ENCODE data around the gene GABBR2.

Gene GABBR2

GRCh38 chr9:98708933-98709911, at the start of gene GABBR2:
GABBR2 (minus strand) TSS chr9:98708935; CDS start chr9:98708737, 198 bp downstream.
- no peak for DNase-seq

DNA sequence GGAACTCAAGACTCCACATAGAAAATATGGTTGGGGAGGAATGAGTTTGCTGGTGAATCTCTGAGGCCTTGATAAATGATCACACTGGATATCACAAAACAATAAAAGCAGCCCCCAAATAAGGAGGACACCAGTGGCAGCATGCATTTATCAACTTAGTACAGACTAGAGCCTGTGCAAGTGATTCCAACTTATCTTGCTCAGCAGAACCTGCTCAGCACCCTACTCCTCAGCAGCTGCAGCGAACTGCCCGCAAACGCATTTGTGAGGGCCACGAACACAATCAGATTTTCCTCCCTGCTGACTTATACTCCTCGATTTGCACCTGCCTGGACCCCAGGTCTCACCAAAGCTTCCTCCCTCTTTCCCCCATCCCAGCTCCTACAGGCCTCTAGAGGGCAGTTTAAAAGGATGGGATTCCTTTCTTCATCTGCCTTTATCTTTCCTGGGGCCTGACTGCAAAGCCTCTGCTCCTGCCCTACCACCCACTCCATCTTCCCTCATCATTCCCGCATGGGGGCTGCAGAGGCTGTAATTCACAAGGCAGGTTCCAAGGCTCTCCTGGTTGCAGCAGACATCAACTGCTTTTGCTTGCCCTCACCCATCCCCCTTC, 46.4 kb upstream of the GABBR2 start:
- no peak for DNase-seq

GRCh38 chr9:98751210-98751609, 42.5 kb upstream of the GABBR2 start:
- DNase-seq = no peak

DNA sequence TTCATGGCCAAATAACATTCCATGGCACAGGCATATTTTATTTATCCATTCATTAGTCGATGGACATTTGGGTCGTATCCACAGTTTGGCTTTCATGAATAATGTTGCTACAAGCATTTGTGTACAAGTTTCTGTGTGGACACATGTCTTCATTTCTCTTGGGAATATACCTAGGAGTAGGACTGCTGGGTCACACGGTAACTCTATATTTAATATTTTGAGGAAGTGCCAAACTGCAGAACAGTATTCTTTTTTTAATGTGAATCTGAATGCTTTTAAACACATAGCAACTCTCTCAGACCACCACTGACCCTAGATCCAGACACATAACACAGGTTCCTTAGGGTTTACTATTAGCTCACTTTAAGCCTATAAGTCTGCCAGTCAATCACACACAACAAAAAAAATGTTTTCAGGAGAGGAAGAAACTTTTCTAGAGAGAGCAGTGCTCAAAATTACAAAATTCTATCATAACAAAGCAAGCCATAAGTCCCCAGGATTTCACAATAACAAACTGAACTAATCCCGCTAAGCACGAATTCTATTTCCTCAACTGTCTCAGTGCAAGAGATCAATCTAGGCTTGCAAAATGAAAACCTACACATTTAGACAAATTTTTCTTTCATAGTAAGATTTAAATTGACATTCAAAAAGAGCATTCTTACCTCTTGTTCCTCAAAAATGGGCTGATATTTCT, 41.8 kb upstream of the GABBR2 start:
- no peak for DNase-seq

DNA sequence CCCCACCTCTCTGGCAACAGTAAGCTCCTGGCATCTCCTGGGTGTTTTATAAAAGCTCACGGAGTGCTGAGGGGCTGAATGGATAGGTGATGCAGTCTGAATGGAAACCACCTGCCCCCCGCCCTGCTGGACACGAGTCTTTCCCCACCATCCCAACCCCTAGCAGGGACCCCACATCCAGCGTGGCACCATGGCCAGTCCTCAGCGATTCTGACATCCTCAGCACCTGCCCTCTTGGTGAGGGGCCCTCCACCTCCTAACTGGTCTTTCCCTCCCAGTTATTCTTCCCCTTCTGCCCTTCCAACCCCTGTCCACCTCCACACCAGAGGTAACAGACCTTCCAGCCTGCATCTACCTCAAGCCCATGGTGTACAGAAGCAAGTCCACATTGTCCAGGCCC, 38.7 kb upstream of the GABBR2 start:
- DNase-seq = no peak

DNA sequence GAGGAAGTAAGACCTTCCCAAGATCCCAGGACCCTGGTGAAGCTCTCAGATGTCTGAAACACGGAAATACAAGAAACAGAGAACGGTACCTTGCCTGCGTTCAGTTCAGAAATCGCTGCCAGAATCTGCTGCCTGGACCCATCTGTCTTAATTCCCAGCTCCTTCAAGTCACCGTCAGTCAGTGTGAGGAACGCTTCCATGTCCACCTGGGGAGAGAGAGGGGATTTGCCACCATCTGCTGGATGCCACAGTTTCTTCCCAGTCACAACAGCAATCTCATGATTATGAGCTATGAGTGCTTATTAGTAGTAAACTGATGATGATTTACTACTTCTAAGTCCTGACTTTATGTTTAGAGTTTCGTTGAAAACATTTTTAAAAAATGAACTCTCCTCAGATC, 36.7 kb upstream of the GABBR2 start:
- DNase-seq = no peak

GRCh38 chr9:98743818-98744611, 35.3 kb upstream of the GABBR2 start:
- no peak for DNase-seq

- DNase-seq = no peak
Observed at GRCh38 chr9:98743329-98743728, 34.6 kb upstream of the GABBR2 start.

- no peak for DNase-seq
Observed at GRCh38 chr9:98742325-98743280, 33.9 kb upstream of the GABBR2 start.

DNA sequence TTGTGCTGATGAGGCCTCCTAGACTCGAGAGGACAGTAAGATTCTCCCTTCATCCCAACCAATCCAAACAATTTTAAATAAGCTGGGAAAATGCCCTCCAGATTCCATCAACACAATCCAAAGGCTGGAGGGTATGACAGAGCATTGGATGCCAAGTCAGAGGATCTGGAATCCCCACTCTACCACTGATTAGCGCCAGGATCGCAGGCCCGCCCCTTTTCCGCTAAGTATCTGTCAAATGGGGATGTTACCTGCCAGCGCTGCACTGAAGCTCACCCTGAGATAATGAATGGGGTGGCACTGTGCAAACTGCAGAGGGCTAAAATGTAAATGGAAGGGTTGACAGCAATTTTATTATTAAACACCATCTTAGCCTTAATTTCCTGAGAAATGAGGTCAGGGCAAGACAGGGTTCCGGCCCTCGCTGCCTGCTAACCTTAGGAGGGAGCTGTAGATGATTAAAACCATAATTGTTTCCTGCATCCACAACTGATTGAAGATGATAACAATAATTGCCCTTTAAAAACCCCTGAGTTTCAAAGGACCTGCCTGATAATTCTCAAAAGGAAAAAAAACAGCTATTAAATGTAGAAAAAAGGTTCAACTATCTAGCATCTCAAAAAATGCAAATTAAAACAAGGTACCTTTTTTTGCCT, 31.6 kb upstream of the GABBR2 start:
- DNase-seq = no peak

DNA sequence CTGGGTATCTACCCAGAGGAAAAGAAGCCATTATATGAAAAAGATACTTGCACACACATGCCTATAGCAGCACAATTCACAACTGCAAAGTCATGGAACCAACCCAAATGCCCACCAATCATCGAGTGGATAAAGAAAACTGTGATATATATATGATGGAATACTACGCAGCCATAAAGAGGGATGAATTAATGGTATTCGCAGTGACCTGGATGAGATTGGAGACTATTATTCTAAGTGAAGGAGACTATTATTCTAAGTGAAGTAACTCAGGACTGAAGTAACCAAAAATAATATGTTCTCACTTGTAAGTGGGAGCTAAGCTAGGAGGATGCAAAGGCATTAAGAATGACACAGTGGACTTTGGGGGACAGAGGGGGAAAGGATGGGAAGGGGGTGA, 30.0 kb upstream of the GABBR2 start:
- DNase-seq = no peak

GRCh38 chr9:98736226-98736625, 27.5 kb upstream of the GABBR2 start:
- DNase-seq = no peak

DNA sequence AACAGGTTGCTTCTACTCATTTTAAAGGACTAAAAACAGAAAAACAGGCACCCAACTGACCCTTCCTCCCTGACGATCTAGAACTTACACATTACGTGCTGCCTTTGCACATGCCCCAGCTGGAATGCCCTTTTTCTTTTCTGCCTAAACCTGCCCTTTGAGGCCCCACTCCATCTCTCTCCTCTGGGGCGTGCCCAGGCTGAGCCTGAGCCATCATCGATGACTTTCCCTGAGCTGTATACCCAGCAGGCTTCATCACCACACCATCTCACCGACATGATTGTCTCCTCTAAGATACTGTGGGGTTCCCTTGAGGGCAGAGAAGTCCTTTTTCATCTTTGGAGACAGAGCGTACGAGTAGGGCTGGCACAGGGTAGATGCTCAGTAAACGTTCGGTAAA, 24.1 kb upstream of the GABBR2 start:
- no peak for DNase-seq

DNA sequence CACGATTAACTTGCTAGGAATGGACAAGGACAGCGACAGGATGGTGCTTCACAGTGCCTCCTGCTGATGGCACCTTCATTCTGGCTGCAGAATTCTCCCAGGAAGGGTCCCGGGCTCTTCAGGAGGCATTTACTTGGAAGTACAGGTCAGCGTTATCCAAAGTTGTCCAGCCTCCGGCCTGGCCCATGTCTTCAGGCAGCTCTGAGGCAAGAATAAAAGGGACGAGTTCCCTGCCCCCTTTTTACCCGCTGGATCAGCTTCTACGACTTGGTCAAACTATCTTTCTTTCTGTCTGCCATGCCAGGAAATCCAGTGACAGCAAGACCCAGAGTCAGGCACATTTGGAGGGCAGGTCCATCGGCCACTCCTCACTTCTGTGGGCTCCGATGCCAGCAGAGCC, 23.4 kb upstream of the GABBR2 start:
- no peak for DNase-seq

GRCh38 chr9:98730871-98731270, 22.1 kb upstream of the GABBR2 start:
- no peak for DNase-seq

DNA sequence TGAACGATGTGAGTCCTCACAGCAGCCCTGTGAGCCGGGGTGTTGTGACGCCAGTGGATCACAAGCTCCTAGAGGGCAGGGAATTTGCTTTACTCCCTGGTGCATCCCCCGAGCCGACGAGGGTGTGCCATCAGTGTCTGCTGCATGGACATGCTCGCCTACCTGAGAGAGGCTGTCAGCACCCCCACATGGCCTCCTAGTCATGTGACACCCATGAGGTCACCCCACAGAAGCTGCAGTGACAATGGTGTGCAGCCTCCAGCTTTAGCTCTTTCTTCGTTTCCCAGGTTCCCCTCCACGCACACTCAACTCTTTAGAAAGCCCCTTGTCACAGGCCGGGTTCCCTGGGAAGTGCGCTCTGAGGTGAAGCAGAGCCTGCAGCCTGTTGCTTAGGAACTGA, 19.8 kb upstream of the GABBR2 start:
- no peak for DNase-seq

GRCh38 chr9:98727428-98727827, 18.7 kb upstream of the GABBR2 start:
- no peak for DNase-seq

DNA sequence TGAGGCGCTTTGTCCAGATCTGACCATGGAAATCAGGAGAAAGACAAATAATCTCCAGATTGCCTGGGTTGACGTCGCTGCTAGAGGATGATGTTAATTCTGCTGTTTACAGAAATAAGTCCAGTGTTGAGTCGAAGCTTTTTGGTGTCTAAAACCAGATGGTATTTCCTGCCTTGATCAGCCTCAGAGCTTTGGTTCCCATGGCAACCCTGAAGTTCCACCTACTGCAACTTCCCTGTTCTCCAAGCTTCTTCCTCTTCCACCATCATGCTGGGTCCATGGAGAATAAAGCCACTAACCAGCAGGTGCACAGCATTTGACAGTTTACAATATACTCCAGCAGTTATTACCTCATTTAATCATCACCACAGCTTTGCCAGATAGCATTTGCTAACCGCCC, 18.0 kb upstream of the GABBR2 start:
- no peak for DNase-seq

DNA sequence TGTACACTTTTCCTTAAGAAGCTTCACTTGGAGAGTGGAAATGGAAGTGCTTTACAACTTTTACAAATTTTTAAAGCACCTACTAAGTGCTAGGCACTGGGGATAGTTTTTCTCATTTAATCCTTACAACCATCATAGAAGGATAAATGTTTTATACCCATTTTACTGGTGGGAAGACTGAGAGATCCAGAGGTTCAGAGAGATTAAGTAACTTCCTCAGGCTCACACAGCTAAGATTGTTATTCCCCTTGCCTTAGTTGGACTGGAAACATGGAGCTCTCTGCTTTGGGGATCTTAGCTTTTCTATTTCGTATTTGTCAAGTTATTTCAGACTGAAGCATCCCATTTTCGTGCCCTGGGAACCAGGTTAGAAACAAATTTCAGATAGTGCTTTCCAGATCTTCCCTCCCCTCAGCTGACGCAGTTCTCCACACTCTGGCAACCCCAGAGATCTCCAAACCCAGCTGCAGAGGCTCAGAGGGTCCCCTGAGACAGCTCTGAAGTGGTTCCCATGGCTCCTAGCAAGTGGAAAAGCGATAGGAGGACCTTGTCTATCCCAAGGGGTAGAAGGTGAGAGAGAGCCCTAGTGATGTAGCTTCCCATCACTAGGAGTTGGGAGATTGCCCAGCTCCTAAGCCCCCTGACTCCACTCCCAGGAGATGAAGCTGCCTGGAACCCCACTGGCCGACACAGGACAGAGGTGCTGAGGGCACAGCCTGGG, 16.2 kb upstream of the GABBR2 start:
- DNase-seq = no peak

GRCh38 chr9:98721643-98722042, 12.9 kb upstream of the GABBR2 start:
- no peak for DNase-seq
